Stomach (tissue), 9 donors: ENCODE measurements around the gene CDH18. TPM values are rescaled to one million over a fixed set of nuclear protein-coding genes. Genes with fewer than 3 reads are reported as not detected.

Experiments used
- DNase-seq, 2 donors: peaks; one replicate each; pipeline versions ENCODE4 v3.0.0 to v3.0.0-alpha.2; 2013 to 2019
- H3K27ac ChIP-seq, 5 donors: fragments of 200-600 bp in 4 of 5; sonication (generic) in 4 of 5; one replicate each; pipeline ENCODE4 v1.5.1; 2013 to 2019; ENCODE audit warnings: mild to moderate bottlenecking in 1 of 5, moderate library complexity in 1 of 5
- H3K27me3 ChIP-seq, 3 donors: fragments of 200-600 bp; sonication (generic); one replicate each; pipeline ENCODE4 v1.5.1; 2017 to 2019; ENCODE audit warnings: mixed run types in 1 of 3
- H3K36me3 ChIP-seq, 4 donors: fragments of 200-600 bp; sonication (generic); 1 replicate in 3 of 4; 2 replicates in 1 of 4; pipeline ENCODE4 v1.5.1; 2016 to 2019
- H3K4me1 ChIP-seq, 4 donors: fragments of 200-600 bp; sonication (generic); one replicate each; pipeline ENCODE4 v1.5.1; 2016 to 2019
- H3K4me3 ChIP-seq, 4 donors: fragments of 200-600 bp; sonication (generic) in 3 of 4; one replicate each; pipeline ENCODE4 v1.5.1; 2016 to 2019; ENCODE audit warnings: mild to moderate bottlenecking in 1 of 4
- H3K9me3 ChIP-seq, 4 donors: fragments of 200-600 bp; sonication (generic); one replicate each; pipeline ENCODE4 v1.5.1; 2016 to 2019
- CTCF ChIP-seq, 7 experiments: fragments of 450-650 bp in 4 of 7; fragments of 200-600 bp in 3 of 7; sonication (generic) in 3 of 7; IDR thresholded peaks; one replicate each; pipeline ENCODE4 v1.5.1; 2016 to 2019; ENCODE audit warnings: antibody characterized with exemption in 7 of 7, control low read depth in 2 of 7, mild to moderate bottlenecking in 1 of 7
- EP300 ChIP-seq: sonication (generic); formaldehyde crosslinking; IDR thresholded peaks from one replicate; pipeline ENCODE4 v1.6.1; 2017; ENCODE audit warnings: antibody characterized with exemption
- POLR2A ChIP-seq, 4 donors: fragments of 450-650 bp; IDR thresholded peaks; one replicate each; pipeline ENCODE4 v1.6.1; 2016; ENCODE audit warnings: antibody characterized with exemption in 4 of 4, control low read depth in 2 of 4, mild to moderate bottlenecking in 1 of 4, moderate library complexity in 1 of 4
- POLR2AphosphoS5 ChIP-seq, 3 donors: sonication (generic); formaldehyde crosslinking; IDR thresholded peaks; one replicate each; pipeline ENCODE4 v1.6.1; 2016; ENCODE audit warnings: antibody characterized with exemption in 3 of 3
- WGBS, 5 donors: extraction: QIAGEN DNeasy Blood & Tissue Kit in 3 of 5; methylation state at CpG; one replicate each; pipeline versions ENCODE4 v1.1.5 to v1.1.7; 2013 to 2018; 5-methylcytosine and 5-hydroxymethylcytosine counted together
- intact Hi-C: fragments of 100-400 bp; cut with DNase I; formaldehyde crosslinking; loops from one replicate; pipeline ENCODE4 v1.15.1; 2023; ENCODE audit warnings: low total_unique reads
- polyA plus RNA-seq, 3 donors: library from polyadenylated mRNA; stranded (reverse); fragments of 200-250 nt; gene quantifications; one replicate each; pipeline ENCODE4 v1.2.3, GENCODE V29; 2013
- total RNA-seq, 5 donors: library from RNA; depleted of rRNA; stranded (reverse); fragments of >200 nt; gene quantifications; one replicate each; pipeline versions ENCODE4 v1.1.0 to v1.2.3, GENCODE V29; 2014 to 2016
- donor health status: healthy with polysubstance abuse.
- donor health status: Bipolar disorder and iron deficiency.
- donor health status: healthy.

CDH18 gene
- total and polyA plus RNA-seq, 8 donors: 0.05 to 0.92 TPM; not detected in 6

GRCh38 chr5:19977099-19977498, 10.9 kb downstream of the CDH18 start:
- TF ChIP-seq POLR2AphosphoS5 (IDR thresholded peaks at IDR 0.05): no peak
- no peak for TF ChIP-seq CTCF (IDR thresholded peaks at IDR 0.05)
- TF ChIP-seq POLR2A (IDR thresholded peaks at IDR 0.05): no peak
- no peak for TF ChIP-seq EP300
- DNase-seq: no peak
- 41 to 55% (median 43%) methylated on average over 2 of the region's 2 CpGs for WGBS, 5 donors

GRCh38 chr5:19975795-19976194, 12.2 kb downstream of the CDH18 start:
- TF ChIP-seq EP300 (no peak), POLR2A (IDR thresholded peaks at IDR 0.05) (no peak), CTCF (IDR thresholded peaks at IDR 0.05) (no peak), POLR2AphosphoS5 (IDR thresholded peaks at IDR 0.05) (no peak)
- WGBS, 5 donors: 76 to 87% (median 80%) methylated on average over 4 of the region's 4 CpGs
- intact Hi-C loops: no loop called here

More at GRCh38 chr5:19977099-19977498, 10.9 kb downstream of the CDH18 start:
- Histone ChIP-seq H3K9me3 (no peaks in the 10 kb centered on the region), H3K36me3 (no peaks in the 10 kb centered on the region), H3K27ac (no peak overlapping the region), H3K4me1 (no peaks in the 10 kb centered on the region), H3K27me3 (no peaks in the 10 kb centered on the region), H3K4me3 (no peak overlapping the region)
- intact Hi-C loops: no loop called here

GRCh38 chr5:19960451-19960850, 27.5 kb downstream of the CDH18 start:
- TF ChIP-seq CTCF (IDR thresholded peaks at IDR 0.05) (no peak), POLR2AphosphoS5 (IDR thresholded peaks at IDR 0.05) (no peak), POLR2A (IDR thresholded peaks at IDR 0.05) (no peak), EP300 (no peak)
- no peak overlapping the region for H3K27ac ChIP-seq
- 79 to 84% (median 80%) methylated on average over 11 of the region's 11 CpGs for WGBS, 5 donors
- intact Hi-C loops: no loop called here
- no peaks in the 10 kb centered on the region for H3K9me3 ChIP-seq
- no peaks in the 10 kb centered on the region for H3K4me1 ChIP-seq
- DNase-seq: no peak
- H3K27me3 ChIP-seq: no peaks in the 10 kb centered on the region
- no peak overlapping the region for H3K4me3 ChIP-seq
- H3K36me3 ChIP-seq: no peaks in the 10 kb centered on the region

More at GRCh38 chr5:19975795-19976194, 12.2 kb downstream of the CDH18 start:
- DNase-seq: no peak
- H3K4me1 ChIP-seq: no peaks in the 10 kb centered on the region
- H3K27ac ChIP-seq: no peak overlapping the region
- H3K9me3 ChIP-seq: no peaks in the 10 kb centered on the region
- H3K4me3 ChIP-seq: no peak overlapping the region
- H3K27me3 ChIP-seq: no peaks in the 10 kb centered on the region
- H3K36me3 ChIP-seq: no peaks in the 10 kb centered on the region

GRCh38 chr5:19959830-19960384, 28.1 kb downstream of the CDH18 start:
- WGBS, 5 donors: 59 to 72% (median 62%) methylated on average over 2 of the region's 2 CpGs
- H3K4me1 ChIP-seq: no peaks in the 10 kb centered on the region
- no peaks in the 10 kb centered on the region for H3K9me3 ChIP-seq
- H3K36me3 ChIP-seq: no peaks in the 10 kb centered on the region
- no peak for DNase-seq
- TF ChIP-seq POLR2AphosphoS5 (IDR thresholded peaks at IDR 0.05) (no peak), CTCF (IDR thresholded peaks at IDR 0.05) (no peak), POLR2A (IDR thresholded peaks at IDR 0.05) (no peak), EP300 (no peak)
- intact Hi-C loops: no loop called here
- H3K27me3 ChIP-seq: no peaks in the 10 kb centered on the region
- no peak overlapping the region for H3K4me3 ChIP-seq
- no peak overlapping the region for H3K27ac ChIP-seq
